GM21390 (cell line): ENCODE data around the gene MPPED1.

ENCODE experiments used
- ATAC-seq: cut with Tn5 transposase; IDR thresholded peaks from one replicate; pipeline ENCODE4 v1.9.1; 2021; ENCODE audit not compliant: unreplicated experiment

The MPPED1 gene

DNA sequence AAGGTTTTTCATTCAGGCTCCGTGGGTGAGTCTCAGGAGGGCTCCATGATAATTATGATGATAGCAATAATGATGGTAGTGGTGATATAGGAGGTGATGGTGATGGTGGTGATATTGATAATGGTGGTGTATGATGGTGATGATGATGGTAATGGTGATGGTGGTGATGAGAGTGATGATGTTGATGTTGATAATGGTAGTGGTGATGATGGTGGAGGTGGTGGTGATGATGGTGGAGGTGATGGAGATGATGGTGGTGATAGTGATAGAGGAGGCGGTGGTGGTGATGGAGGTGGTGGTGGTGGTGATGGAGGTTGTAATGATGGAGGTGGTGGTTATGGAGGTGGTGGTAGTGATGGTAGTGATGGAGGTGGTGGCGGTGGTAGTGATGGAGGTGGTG lies 79.4 kb downstream of the MPPED1 start:
- no peak for ATAC-seq

DNA sequence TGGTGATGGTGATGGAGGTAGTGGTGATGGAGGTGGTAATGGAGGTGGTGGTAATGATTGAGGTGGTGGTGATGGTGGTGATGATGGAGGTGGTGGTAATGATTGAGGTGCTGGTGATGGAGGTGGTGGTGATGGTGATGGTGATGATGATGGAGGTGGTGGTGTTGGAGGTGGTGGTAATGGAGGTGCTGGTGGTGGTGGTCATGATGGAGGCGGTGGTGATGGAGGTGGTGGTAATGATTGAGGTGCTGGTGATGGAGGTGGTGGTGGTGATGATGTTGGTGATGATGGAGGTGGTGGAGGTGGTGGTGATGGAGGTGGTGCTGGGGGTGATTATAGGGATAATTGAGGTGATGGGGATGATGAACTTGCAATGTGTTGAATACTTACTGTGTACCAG lies 79.9 kb downstream of the MPPED1 start:
- ATAC-seq, result no peak

DNA sequence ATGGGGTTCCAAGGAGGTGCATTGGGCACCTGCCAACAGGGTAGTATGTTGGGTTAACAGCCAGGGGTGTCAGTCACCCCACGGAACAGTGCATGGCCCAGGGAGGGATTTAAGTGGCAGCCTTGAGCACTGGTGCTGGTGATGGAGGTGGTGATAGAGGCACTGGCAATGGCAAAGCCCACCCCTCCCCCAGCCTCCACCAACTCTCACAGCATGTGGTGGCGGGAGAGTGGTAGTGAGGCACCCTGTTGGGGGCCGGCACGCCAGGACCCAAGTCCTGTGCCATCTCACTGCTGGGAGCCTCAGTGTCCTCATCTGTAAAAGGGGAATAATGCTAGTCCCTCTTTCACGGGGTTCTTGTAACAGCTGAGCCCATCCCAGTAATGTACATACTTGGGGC lies 81.5 kb downstream of the MPPED1 start:
- no peak for ATAC-seq

DNA sequence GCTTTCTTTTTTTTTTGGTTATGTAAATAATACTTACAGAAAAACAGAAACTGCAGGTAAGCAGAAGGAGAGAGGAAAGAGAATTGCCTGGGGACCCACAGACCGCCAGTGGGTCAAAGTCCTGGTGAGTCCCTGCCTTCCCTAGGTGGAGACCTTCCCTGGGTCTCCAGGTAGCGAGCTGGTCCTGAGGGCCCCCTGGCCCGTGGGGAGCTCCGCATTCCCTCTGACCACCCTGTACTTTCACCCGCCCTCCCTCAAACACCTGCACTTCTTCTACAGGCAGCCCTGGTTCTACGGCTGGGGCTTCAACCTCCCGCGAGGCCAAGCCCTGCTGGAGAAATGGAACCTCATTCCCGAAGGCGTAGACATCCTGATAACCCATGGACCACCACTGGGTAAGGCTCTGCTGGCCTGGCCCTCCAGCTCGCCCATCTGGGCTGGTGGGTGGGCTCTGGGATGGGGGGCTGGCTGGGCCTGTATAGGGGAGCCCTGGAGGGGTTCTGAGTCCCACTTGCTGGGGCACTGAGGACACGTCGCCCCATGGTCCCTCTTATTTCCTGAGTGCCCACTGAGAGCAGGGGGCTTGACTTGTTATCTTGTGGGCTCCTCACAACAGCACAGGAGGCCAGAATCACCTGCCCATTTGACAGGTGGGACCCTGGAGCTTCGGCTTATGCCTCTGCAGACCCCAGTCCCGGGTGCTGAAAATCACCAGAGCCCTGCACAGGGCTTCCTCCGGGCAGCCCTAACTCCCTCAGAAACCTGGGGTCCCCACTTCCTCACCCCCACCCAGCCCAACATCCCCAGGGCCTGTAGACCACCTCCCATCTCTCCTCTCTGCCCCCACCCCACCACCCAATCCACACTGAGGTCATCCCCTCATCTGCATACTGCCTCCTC lies 86.4 kb downstream of the MPPED1 start:
- ATAC-seq, result no peak

DNA sequence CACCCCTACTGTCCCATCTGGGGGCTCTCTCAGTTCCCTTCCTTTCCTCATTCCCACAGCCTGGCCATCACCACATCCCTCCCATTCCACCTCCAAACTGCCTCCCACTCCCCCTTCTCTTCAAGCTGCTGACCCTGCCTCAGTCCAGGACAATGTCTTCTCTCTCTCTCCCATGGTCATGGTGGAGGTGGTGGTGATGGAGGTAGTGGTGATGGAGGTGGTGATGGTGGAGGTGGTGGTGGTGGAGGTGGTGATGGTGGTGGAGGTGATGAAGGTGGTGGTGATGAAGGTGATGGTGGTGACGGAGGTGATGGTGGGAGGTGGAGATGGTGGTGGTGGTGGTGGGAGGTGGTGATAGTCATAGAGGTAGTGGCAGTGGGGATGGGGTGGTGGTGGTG lies 87.0 kb downstream of the MPPED1 start:
- ATAC-seq, result no peak

DNA sequence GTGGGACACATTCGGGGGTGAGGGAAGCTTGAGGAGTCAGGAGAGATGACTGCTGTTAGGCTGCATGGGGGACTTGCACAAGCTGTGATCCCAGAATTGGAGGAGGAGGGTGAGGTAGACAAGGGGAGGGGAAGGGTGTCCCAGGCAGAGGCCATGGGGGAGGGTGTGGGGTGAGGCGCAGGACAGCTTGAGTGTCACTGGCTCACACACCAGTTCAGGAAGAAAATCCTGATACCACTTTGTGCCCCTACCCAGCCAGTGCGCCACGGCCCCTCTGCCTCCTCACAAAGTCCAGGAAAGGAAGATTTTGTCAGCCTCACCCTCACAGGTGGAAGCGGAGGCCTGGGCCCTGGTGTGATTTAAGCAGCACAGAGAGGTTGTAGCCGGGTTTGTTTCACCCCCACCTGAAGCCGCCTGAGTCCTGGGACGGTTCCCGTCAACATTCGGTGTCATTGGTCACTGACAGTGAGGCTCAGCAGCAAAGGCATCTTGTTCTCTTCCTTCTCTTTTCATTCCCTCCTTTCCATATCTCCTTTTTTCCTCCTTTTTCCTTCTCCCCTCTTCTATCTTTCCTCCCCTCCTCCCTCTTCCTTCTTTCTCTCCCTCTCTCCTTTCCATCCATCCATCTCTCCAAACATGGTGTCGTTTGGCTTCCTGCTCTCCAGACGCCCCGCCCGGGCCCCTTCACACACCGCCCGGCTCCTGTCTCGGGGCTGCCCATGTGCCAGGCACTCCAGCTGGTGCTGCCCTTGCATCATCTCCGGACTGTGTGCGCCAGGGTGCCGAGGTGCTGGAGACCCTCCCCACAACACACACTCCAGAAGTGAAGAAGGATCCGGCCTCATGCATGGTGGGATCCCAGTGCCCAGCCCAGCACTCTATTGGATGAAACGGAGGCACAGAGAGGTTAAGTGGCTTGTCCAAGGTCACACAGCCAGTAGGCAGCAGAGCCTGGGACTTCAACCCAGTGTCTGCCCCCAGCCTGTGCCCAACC lies 89.3 kb downstream of the MPPED1 start:
- no peak for ATAC-seq

DNA sequence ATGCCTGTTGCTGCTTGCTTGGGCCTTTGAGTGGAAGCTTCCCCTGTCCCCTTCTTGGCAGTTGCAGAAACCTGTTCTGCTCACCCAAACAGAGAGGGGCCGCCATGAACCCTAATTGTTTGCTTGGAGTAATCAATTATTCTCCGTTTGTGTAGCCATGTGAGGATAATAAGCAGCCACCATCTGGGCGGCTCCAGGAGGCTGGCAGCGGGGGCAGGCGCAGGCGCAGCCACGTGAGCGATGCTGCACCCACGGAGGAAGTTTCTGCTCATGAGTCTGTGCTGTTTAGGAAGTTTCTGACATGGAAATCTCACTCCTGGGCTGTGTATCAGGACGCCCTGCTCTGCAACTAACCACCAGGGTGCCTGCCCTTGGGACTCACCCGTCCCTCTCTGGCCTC lies 90.1 kb downstream of the MPPED1 start:
- ATAC-seq, result no peak

DNA sequence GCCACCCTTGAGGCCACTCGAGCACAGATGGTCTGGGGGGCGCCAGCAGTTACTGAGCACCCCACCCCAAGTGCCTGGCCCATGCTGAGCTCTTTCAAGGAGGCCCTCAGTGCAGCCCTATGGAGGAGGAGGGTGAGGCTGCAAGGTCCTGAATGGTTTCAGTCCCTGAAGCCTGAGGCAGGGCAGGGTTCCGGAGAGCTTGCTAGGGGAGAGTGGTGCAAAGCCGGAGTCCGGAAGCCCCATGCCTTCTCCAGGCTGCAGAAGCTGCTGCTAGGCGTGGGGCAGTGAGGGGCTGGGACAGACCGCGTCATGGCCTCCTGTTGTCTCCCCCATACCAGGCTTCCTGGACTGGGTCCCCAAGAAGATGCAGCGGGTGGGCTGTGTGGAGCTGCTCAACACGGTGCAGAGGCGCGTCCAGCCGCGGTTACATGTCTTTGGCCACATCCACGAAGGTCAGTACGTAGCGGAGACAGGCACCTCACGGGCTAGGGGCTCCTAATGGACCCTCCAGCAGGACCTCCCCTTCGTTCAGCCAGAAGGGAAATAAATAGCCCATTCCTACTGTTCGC lies 90.6 kb downstream of the MPPED1 start:
- ATAC-seq, result no peak

DNA sequence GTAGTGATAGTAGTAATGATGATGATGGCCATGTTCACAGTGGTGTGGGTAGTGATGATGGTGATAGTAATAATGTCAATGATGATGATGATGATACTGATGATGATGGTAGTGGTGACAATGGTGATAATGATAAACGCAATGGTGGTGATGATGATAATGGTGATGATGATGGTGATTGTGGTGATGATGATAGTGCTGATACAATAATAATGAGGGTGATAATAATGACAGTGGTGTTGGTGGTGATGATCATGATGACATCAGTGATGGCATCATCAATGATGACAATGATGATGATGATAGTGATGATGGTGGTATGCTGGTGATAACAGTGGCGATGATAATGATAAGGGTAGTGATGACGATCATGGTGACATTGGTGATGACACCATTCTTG lies 92.3 kb downstream of the MPPED1 start:
- ATAC-seq, result no peak

DNA sequence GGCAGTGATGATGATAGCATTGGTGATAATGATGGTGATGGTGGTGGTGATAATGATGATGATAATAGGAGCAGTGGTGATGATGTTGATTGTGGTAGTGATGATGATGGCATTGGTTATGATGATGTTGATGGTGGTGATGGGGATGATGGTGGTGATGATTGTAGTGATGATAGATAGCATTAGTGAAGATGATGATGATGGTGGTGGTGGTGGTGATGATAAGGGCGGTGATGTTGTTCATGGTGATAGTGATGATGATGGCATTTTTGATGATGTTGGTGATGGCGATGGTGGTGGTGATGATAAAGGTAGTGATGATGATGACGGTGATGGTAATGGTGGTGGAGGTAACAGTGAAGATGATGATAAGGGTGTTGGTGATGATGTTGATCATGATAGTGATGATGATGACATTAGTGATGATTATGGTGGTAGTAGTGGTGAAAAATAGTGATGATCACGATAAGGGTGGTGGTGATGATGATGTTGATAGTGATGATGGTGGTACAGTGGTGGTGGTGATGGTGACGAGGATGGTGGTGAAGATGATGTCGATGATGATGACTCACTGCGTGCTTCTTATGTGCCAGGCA lies 93.0 kb downstream of the MPPED1 start:
- no peak for ATAC-seq

DNA sequence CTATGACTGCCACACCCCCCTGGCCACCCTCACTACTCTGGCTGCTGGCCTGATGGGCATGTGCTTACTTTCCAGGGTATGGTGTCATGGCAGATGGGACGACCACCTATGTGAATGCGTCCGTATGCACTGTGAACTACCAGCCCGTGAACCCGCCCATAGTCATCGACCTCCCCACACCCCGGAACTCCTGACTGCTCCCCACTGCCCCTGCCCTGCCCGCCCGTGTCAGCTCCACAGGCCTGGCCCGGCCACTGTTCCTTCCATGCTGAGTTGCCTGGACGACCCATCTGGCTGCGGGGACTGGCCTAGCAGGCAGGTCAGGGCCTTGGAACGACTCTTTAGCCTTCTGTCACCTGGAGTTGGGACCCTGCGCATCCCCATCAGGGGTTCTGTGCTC lies 93.6 kb downstream of the MPPED1 start:
- ATAC-seq, result no peak

DNA sequence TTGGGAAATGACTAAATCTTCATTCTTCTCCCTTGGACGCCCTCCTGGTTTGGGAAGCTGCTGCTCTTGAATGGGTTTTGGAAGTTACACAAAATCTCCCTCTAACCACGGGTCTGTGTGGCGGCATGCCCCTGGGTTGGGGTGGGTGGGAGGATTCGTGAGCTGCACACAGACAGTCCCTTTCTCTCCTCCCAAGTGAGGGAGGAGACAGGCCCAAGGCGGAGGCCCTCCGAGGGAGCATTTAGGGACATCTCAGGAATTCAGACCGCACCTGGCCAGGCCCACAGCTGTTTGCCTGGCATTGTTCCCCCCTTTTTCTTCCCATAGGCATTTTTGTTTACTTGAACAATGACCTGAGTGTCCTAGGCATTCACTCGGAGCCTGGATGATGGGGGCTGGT lies 94.1 kb downstream of the MPPED1 start:
- no peak for ATAC-seq

DNA sequence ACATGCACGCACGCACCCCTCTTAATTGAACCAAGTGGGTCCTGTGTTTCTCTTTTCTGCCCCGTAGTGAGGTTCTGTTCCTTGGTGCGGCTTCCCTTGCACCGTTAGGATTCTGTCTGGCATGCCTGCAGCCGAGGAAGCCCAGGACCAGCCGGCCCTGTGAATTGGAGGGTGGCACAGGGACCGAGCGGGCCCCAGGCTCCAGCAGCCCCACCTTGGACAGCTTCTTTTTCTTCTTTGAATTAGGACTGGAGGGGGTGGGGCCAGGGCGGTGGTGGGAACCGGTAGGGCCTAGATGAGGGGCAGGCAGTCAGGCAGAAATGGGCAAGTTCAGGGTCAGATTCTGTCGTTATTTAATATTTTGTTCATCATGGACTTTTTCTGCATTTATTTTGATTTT lies 94.7 kb downstream of the MPPED1 start:
- no peak for ATAC-seq

DNA sequence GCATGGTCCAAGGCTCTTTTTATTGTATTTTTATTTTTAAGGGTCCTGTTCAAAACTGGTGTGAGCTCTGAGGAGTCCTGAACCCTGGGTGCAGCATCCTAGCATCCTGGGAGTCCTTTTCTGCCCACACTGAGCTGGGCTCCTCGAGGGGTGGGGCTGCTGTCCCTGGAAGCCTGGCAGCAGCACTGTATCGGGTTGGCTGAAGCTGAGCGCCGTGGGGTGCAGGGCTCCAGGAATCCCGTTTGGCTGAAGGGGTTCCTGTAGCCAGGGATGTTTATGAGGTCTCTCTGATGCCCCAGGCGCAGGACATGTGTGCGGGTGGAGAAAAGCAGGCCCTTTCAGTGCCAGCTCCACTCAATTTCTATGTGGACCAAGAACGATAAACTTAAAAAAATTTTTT lies 95.4 kb downstream of the MPPED1 start:
- ATAC-seq, result no peak

DNA sequence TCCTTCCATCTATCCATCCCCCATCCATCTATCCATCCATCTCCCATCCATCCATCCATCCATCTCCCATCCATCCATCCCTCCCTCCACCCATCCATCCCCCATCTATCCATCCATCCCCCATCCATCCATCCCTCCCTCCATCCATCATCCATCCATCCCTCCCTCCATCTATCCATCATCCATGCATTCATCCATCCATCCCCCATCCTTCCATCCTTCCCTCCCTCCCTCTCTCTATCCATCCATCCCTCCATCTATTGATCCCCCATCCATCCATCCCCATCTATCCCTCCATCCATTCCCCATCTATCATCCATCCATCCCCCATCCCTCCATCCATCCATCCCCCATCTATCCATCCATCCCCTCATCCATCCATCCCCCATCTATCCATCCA lies 96.7 kb downstream of the MPPED1 start:
- no peak for ATAC-seq

DNA sequence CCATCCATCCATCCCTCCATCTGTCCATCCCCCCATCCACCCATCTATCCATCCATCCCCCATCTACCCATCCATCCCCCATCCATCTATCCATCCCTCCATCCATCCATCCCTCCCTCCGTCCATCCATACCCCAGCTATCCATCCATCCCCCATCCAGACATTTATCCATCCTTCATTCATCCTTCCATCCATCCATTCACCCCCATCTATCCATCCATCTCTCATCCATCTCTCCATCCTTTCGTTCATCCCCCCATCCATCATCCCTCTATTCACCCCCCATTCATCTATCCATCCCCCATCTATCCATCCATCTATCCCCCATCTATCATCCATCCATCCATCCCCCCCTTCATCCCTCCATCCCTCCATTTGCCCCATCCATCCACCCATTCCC lies 97.5 kb downstream of the MPPED1 start:
- ATAC-seq, result no peak

DNA sequence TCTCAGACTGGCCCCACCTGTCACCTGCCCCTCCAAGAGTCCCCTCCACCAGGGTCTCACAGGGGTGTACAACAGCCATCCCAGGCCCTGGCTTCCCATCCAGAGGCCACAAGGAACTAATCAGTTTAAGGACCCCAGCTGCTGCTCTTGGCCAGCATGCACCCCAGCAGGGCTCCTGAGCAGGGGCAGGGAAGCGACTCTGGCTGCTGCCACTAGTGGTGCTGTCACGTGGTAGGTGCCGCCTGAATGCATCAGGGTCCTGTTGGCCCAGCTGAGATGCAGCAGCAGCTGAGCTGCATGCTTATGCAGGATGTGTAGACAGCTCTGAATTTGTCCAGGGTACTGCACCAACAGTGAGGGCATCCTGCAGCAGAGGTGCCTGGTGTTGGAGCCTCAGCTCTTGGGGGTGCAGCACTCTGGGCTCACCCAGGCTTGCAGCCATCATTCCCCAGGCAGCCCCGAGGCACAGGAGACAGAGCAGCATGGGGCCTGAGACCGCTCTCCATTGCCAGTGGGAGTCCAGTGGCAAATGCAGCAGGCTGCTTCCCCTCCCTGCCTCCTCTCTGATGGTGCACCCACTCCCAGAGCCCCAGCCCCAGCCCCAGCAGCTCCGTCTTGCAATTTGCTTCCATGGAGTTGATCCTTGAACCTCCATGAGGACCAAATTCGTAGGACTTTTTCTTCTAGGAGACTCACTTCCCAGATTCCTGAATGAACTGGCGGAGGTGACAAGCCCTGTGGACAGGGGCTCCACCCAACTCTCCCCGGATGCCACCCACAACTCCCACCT lies 98.7 kb downstream of the MPPED1 start:
- ATAC-seq, result no peak

DNA sequence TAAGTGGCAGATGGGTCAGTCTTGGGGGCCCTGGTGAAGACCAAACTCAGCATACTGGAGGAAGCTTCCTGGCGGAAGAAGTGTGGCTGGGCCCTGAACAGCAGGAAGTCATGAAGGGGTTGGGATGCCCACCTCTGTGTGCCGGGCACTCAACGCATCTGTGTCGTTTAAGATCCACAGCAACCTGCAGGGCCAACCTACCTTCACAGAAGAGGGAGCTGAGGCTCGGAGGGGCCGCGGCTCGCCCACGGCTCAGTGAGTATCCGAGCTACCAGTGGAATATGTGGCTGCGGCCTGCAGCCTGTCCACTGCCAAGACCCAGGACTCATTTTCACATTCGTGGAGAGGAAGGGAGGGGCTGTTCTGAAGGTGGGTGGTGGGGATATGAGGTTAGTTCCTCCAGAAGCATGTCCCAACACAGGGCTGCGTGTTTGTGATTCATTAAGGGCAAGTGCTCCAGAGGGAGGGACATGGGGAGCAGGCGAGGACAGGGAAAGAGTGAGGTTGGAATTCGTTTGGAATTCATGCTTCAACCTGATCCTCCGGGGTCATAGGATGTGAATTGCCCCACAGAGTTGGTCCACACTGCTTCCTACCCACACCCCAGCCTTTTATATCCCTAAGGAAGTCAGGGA lies 99.6 kb downstream of the MPPED1 start:
- no peak for ATAC-seq

DNA sequence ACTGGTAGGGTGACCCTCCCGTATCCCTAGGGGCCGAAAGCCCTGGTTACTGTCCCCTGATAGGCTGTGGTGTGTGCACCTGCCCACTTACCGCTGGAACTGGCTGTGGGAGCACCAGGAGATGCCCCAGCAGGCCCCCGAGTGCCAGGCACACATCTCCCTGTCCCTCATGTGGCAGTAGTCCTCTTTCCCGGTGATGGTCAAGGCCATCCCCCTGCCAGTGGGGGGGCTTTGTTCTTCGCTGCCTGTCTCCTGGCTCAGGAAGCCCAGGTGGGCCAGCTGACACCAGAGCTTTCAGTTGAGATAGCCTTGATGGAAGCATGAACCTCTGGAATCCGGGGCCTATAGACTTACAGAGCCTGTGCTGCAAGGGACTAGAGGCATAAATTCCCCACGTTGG lies 100.5 kb downstream of the MPPED1 start:
- no peak for ATAC-seq
